Activated T-helper 9 cell treated with anti-CD3 and anti-CD28 coated beads, Interleukin-2, amount 50 U/mL, for 16 hours (primary cell): ENCODE data around the gene RIPK4.
"Not testable (repeated sequence)": the region's sequence is repeated elsewhere in the genome, so short reads cannot be mapped to it uniquely, and the experiment has no call there.

Source experiments
- DNase-seq: peaks from one replicate; pipeline ENCODE4 v3.0.0-alpha.2; 2020; ENCODE audit warnings: low read depth

The RIPK4 gene

GRCh38 chr21:41737651-41738324 is 29.1 kb downstream of the RIPK4 start:
- no peak for DNase-seq

GRCh38 chr21:41736423-41736822 is 30.4 kb downstream of the RIPK4 start:
- no peak for DNase-seq

- DNase-seq, result no peak
These were observed 32.7 kb downstream of the RIPK4 start for GRCh38 chr21:41733951-41734689.

GRCh38 chr21:41731081-41731480 is 35.8 kb downstream of the RIPK4 start:
- DNase-seq, result no peak

- no peak for DNase-seq
These were observed 36.5 kb downstream of the RIPK4 start for GRCh38 chr21:41730367-41730765.

- DNase-seq, result no peak
These were observed 37.0 kb downstream of the RIPK4 start for GRCh38 chr21:41729701-41730366.

- no peak for DNase-seq
These were observed 38.8 kb downstream of the RIPK4 start for GRCh38 chr21:41727784-41728763.

GRCh38 chr21:41726970-41727783 is 39.7 kb downstream of the RIPK4 start:
- DNase-seq, result no peak

GRCh38 chr21:41726630-41726969 is 40.3 kb downstream of the RIPK4 start:
- DNase-seq, result no peak

GRCh38 chr21:41726058-41726558 is 40.7 kb downstream of the RIPK4 start:
- DNase-seq, result no peak

- DNase-seq, result no peak
These were observed 41.3 kb downstream of the RIPK4 start for GRCh38 chr21:41725421-41726031.

- DNase-seq, result not testable (repeated sequence)
These were observed 43.0 kb downstream of the RIPK4 start for GRCh38 chr21:41723835-41724234.

GRCh38 chr21:41722052-41723018 is 44.5 kb downstream of the RIPK4 start:
- no peak for DNase-seq

GRCh38 chr21:41720250-41720649 is 46.6 kb downstream of the RIPK4 start:
- DNase-seq, result no peak

- no peak for DNase-seq
These were observed 47.2 kb downstream of the RIPK4 start for GRCh38 chr21:41719691-41720090.

GRCh38 chr21:41717573-41718330 is 49.1 kb downstream of the RIPK4 start:
- DNase-seq, result no peak

GRCh38 chr21:41716751-41717150 is 50.1 kb downstream of the RIPK4 start:
- no peak for DNase-seq

- no peak for DNase-seq
These were observed 51.1 kb downstream of the RIPK4 start for GRCh38 chr21:41715649-41716281.
